ENCODE data around the gene IFNE.
"Not testable (repeated sequence)": the region's sequence is repeated elsewhere in the genome, so short reads cannot be mapped to it uniquely, and the experiment has no call there.

Gene IFNE

GRCh38 chr9:21504113-21504512 is 22.0 kb upstream of the IFNE start:
- intact Hi-C loops (cut with DNase I) = no loop called here
- no peak for DNase-seq

- intact Hi-C loops (cut with DNase I) = no loop called here
- DNase-seq = no peak
Measured at GRCh38 chr9:21502586-21502985, 20.5 kb upstream of the IFNE start.

GRCh38 chr9:21499912-21500311 is 17.8 kb upstream of the IFNE start:
- intact Hi-C loops (cut with DNase I) = no loop called here
- DNase-seq = no peak

GRCh38 chr9:21491756-21492155 is 9.6 kb upstream of the IFNE start:
- DNase-seq = no peak
- intact Hi-C loops (cut with DNase I) = no loop called here

GRCh38 chr9:21481470-21482056 is 550 bp downstream of the IFNE start:
- DNase-seq = no peak
- intact Hi-C loops (cut with DNase I) = no loop called here

GRCh38 chr9:21479152-21479702 is 2.9 kb downstream of the IFNE start:
- intact Hi-C loops (cut with DNase I) = no loop called here
- no peak for DNase-seq

- intact Hi-C loops (cut with DNase I) = no loop called here
Measured at GRCh38 chr9:21477466-21477865, 4.6 kb downstream of the IFNE start.

GRCh38 chr9:21473236-21473635 is 8.9 kb downstream of the IFNE start:
- intact Hi-C loops (cut with DNase I) = no loop called here
- no peak for DNase-seq

More at GRCh38 chr9:21477466-21477865, 4.6 kb downstream of the IFNE start:
- no peak for DNase-seq

- peak in 1 of 42 donors; percentile 9 for DNase-seq
- intact Hi-C loops (cut with DNase I) = no loop called here
Measured at GRCh38 chr9:21470126-21470525, 12.0 kb downstream of the IFNE start.

GRCh38 chr9:21465859-21466518 is 16.1 kb downstream of the IFNE start:
- intact Hi-C loops (cut with DNase I) = loop anchor here (10.0 kb wide), 1 partner anchor 319 kb away; no protein-coding TSS in a partner anchor
- DNase-seq = peak in 1 of 42 donors; percentile 45

GRCh38 chr9:21465138-21465537 is 17.0 kb downstream of the IFNE start:
- DNase-seq = no peak
- intact Hi-C loops (cut with DNase I) = loop anchor here (10.0 kb wide), 1 partner anchor 320 kb away; no protein-coding TSS in a partner anchor

- no peak for DNase-seq
- intact Hi-C loops (cut with DNase I) = loop anchor here (10.0 kb wide), 1 partner anchor 323 kb away; no protein-coding TSS in a partner anchor
Measured at GRCh38 chr9:21461377-21461776, 20.7 kb downstream of the IFNE start.

GRCh38 chr9:21455320-21455719 is 26.8 kb downstream of the IFNE start:
- DNase-seq = peak in 23 of 42 donors; percentile 5 to 58 (median 23)
- intact Hi-C loops (cut with DNase I) = no loop called here

- DNase-seq = no peak
Measured at GRCh38 chr9:21454149-21454548, 28.0 kb downstream of the IFNE start.

GRCh38 chr9:21452681-21453080 is 29.4 kb downstream of the IFNE start:
- DNase-seq = no peak
- intact Hi-C loops (cut with DNase I) = no loop called here

More at GRCh38 chr9:21454149-21454548, 28.0 kb downstream of the IFNE start:
- intact Hi-C loops (cut with DNase I) = no loop called here

GRCh38 chr9:21450733-21451394 is 31.2 kb downstream of the IFNE start:
- intact Hi-C loops (cut with DNase I) = no loop called here
- DNase-seq = no peak

GRCh38 chr9:21449312-21449711 is 32.8 kb downstream of the IFNE start:
- intact Hi-C loops (cut with DNase I); DNase-seq: not testable (repeated sequence)

GRCh38 chr9:21443849-21444625 is 38.1 kb downstream of the IFNE start:
- DNase-seq = no peak
- intact Hi-C loops (cut with DNase I) = no loop called here

- intact Hi-C loops (cut with DNase I) = no loop called here
Measured at GRCh38 chr9:21440139-21440538, 42.0 kb downstream of the IFNE start, which contains the start of gene IFNA1. IFNA1 (plus strand) TSS chr9:21440439; CDS start chr9:21440508, 69 bp downstream.

More at GRCh38 chr9:21440139-21440538, 42.0 kb downstream of the IFNE start, which contains the start of gene IFNA1:
- DNase-seq = no peak

Measured in head of caudate nucleus (tissue), 42 donors.